ENCODE results near the gene LMAN1L.

LMAN1L gene

GRCh38 chr15:74794248-74794969 lies 18.2 kb upstream of the LMAN1L start:
- DNase-seq, result no peak

GRCh38 chr15:74794970-74795349 lies 17.7 kb upstream of the LMAN1L start:
- no peak for DNase-seq

GRCh38 chr15:74795966-74796625 lies 16.5 kb upstream of the LMAN1L start:
- no peak for DNase-seq

- no peak for DNase-seq
Observed at GRCh38 chr15:74798388-74799254, 14.0 kb upstream of the LMAN1L start.

- DNase-seq, result no peak
Observed at GRCh38 chr15:74799255-74799855, 13.3 kb upstream of the LMAN1L start.

- no peak for DNase-seq
Observed at GRCh38 chr15:74799856-74800558, 12.6 kb upstream of the LMAN1L start.

- DNase-seq, result no peak
Observed at GRCh38 chr15:74800559-74801094, 12.0 kb upstream of the LMAN1L start.

GRCh38 chr15:74801311-74801997 lies 11.2 kb upstream of the LMAN1L start:
- DNase-seq, result no peak

GRCh38 chr15:74802290-74802689 lies 10.3 kb upstream of the LMAN1L start:
- DNase-seq, result no peak

GRCh38 chr15:74802862-74803447 lies 9.7 kb upstream of the LMAN1L start:
- DNase-seq, result no peak

GRCh38 chr15:74804935-74805334 lies 7.7 kb upstream of the LMAN1L start:
- no peak for DNase-seq

- DNase-seq, result no peak
Observed at GRCh38 chr15:74807282-74807681, 5.4 kb upstream of the LMAN1L start.

- DNase-seq, result peak; percentile 30
Observed at GRCh38 chr15:74808078-74808839, 4.4 kb upstream of the LMAN1L start.

- no peak for DNase-seq
Observed at GRCh38 chr15:74808840-74809229, 3.8 kb upstream of the LMAN1L start.

GRCh38 chr15:74809242-74809641 lies 3.4 kb upstream of the LMAN1L start:
- no peak for DNase-seq

- no peak for DNase-seq
Observed at GRCh38 chr15:74809956-74810355, 2.7 kb upstream of the LMAN1L start.

GRCh38 chr15:74815121-74815934 lies 2.7 kb downstream of the LMAN1L start:
- DNase-seq, result peak; percentile 12

GRCh38 chr15:74815961-74816360 lies 3.3 kb downstream of the LMAN1L start:
- DNase-seq, result no peak

- DNase-seq, result no peak
Observed at GRCh38 chr15:74816624-74817369, 4.2 kb downstream of the LMAN1L start.
